NCI-H345 (cell line): ENCODE measurements around the gene TRIO.
"Not testable (repeated sequence)": the region's sequence is repeated elsewhere in the genome, so short reads cannot be mapped to it uniquely, and the experiment has no call there.

Experiments
- DNase-seq: peaks from one replicate; lab custom pipeline; 2025; lab: John Stamatoyannopoulos, UW

Gene TRIO

DNA sequence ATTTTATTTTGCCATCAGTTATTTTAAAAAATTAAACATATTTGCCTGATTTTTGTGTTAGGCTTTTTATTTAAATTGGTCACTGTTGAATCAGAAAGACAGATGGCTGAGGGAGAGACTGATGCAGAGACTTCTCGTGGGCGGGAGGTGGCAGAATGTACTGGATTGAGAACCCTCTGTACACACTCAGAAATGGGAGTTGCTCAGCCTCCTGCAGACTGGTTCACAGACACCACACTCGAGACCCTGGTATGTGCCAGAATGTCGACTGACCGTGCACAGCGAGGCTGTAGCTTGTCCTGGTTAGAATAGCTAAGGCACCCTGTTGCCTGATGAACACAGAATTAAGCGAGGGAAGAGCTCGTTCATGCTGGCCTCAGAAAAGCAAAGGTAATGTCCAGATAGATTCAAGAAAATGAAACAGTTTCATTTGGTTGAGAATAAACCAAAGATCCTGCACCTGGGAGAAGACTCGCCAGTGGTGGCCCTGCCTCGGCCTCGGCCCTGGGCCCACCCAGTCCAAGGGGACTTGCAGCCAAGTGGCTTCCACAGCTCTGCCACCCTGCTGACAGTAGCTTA lies 367.1 kb downstream of the TRIO start:
- peak; percentile 61 for DNase-seq

DNA sequence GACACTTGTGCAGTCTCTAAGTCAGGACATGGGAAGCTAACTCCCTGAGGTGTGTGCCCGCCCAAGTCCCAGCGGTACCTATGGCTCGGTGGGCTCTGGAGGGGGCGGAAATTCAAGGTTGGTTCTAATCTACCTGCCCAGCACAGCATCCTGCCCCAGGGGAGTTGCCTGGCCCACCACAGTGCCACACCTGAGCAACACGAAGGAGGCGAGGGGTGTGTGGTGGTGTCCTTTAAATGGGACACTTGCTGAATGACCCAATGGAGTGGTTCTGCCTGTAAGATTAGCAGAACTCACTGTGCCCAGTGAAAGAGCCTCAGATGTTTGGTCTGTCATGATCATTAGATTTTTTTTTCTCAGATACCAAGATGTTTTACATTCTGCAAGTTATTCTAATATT lies 367.7 kb downstream of the TRIO start:
- no peak for DNase-seq

DNA sequence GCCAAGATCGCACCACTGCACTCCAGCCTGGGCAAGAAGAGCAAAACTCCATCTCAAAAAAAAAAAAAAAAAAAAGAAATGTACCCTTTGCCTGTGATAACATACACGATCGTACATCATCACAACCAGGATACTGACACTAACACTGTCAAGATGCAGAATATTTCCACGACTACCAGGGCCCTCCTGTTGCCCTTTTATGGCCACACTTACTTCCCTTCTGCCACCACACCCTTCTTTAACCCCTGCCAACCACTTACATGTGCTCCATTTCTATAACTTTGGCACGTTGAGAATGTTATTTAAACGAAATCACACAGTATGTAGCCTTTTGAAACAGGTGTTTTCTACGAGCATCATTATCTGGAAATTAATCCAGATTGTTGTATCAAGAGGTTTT lies 369.4 kb downstream of the TRIO start:
- no peak for DNase-seq

DNA sequence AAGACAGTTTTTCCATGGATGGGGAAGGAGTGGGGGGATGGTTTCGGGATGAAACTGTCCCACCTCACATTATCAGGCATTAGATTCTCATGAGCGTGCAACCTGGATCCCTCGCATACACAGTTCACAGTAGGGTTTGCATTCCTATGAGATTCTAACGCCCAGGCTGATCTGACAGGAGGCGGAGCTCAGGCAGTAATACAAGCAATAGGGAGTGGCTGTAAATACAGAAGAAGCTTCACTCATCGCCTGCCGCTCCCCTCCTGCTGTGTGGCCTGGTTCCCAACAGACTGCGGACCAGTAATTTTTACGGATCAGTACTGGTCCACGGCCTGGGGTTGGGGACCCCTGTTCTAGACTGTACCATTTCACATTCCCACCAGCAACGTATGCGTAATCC lies 370.1 kb downstream of the TRIO start:
- no peak for DNase-seq

DNA sequence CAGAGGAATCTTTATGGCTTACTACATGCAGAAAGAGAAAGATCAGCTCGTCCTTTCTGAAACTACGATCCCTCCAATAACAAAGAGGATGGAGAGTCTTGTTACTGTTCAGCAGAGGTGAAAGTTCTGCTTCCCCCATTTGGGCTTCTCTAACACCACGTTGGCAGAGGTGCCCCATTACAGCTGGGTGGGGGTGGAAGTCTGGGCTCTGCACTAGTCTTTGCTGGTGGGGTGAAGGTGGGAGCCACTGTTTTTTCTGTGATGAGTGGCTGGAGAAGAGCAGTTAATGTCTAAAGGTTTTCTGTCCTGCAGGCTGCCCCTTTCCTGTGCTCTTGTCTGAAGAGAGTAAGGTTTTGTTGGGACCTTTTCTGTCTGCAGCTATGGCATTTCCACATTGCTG lies 373.8 kb downstream of the TRIO start:
- no peak for DNase-seq

DNA sequence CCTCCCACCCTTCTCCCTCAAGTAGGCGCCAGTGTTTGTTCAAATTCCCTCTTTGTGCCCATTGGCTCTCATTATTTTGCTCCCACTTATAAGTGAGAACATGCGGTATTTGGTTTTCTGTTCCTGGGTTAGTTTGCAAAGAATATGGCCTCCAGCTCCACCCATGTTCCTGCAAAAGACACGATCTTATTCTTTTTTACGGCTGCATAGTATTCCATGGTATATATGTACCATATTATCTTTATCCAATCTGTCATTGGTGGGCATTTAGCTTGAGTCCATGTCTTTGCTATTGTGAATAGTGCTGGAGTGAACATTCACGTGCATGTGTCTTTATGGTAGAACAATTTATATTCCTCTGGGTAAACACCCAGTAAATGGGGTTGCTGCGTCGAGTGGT lies 375.5 kb downstream of the TRIO start:
- no peak for DNase-seq

DNA sequence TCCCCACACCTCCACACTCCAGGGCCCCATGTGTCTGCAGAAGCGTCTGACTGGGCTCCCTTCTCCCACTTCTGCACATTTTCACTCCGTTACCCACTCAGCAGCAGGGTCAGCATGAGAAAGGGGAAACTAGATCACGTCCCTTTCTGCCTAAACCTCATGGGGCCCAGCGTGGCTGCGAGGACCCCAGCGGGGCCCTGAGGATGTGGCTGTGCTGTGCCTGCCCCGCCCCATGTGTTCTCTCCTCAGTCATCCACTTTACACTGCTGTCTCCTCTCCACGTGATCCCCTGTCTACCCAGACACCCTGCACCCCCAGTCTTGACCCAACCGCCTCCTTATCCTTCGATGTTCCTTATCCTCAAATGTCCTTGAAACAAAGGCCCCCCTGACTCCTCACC lies 378.6 kb downstream of the TRIO start:
- no peak for DNase-seq

DNA sequence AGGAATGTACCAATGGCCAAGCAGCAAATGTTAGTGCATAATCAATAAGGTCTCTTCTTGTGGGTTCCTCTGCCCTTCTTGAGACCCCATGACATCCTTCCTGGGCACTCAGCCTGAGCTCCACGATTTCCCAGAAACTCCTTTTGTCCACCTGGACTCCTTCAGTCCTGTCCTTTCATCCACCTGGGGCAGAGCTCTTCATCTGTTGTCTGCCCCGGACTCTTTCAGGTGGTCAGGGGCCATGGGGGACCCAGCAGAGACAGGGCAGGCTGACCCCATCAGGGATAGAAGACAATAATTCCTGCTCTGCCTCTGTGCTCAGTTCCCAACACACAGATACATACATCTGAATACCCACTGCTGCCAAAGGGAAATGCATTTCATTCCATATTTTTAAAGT lies 379.6 kb downstream of the TRIO start:
- DNase-seq = no peak

DNA sequence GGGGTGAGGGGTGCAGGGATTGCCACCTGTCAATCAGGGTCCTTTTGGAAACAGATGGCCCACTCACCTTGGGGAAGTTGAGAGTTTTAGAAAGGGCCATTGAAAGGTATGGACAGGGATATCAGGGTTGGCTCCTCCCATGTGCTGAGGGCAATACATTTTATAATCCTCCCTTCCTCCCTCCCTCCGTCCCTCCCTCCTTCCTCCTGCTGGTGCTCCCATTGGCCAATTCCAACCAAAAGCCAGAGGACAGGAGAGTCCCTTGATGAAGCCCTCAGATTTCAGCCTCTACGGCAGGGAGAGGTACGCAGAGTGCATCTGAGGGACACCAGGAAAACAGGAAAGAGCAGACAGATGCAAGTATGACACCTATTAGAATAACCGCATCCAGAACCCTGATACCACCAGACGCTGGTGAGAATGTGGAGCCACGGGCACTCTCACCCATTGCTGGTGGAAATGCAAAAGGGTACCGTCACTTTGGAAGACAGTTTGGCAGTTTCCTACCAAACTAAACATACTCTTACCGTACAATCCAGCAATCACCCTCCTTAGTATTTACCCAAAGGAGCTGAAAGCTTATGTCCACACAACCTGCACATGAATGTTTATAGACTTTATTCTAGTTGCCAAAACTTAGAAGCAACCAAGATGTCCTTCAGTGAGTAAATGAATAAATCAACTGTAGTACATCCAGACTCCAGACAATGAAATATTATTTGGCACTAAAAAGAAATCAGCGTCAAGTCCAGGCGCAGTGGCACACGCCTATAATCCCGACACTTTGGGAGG lies 380.3 kb downstream of the TRIO start:
- DNase-seq = no peak

DNA sequence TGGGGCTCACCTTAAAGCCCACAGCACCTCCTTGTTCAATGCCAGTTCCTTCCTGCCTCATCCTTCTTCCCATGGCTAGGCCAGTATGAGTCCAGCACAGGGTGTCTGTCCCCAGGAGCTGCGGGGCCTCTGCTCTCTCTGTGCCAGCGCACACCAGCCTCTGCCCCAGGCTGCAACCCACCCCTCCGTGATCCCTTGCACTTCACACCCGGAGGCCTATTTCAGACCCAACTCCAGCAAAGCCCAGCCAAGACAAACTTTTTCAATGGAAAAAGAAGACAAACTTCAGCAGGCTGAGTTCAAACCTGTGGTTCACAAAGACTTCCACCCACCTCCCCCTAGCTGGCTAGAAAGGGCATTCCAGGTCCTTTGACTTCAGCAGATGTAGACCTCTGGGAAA lies 382.3 kb downstream of the TRIO start:
- no peak for DNase-seq

DNA sequence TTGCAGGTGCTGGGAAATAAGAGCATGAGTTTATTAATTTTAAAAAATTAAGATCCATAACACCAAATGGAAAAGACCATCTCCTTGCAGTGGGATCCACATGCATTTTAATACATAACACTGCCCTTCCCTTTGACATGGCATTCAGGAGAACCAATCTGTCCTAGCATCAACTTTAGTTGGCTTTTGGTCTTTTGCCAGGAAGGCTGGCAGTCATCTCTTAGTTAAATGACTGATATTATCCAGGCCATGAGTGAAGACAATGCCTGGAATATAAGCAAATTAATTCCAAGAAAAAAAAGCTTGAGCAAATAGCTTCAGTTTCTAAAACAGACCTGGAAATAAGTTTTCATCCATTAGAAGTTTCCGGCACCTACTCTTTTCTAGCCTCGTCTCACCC lies 383.4 kb downstream of the TRIO start:
- DNase-seq = no peak

DNA sequence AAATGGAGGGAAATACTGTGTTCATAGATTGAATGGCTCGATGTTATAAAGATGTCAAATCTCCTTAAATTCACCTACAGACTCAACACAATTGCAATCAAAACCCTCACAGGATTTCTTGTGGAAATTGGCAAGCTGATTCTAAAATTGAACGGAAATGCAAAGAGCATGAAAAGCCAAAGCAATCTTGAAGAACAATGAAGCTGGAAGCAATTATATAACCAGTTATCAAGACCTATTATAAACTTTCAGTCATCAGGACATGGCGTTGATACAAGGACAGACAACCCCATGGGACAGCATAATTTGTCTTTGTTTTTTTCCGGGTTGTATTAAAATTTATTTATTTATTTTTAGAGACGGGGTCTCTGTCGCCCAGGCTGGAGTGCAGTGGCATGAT lies 385.0 kb downstream of the TRIO start:
- DNase-seq = no peak

DNA sequence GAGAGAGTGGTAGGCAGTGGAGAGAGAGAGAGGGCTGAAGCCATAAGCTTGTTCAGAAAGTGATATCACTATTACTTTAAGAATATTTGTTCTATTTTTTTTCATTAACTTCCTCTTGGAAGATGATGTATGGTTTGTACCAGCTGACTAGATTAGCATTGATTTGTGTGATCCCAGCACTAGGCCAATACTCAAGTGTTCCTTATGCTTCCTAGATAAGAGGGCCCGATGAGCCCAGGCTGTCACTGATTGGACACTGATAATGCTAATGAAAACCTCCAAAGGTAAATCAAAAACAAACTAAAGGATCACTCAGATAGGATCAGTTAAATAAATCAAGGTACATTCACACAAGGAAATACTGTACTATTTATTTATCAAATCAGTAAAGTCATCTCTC lies 385.8 kb downstream of the TRIO start:
- no peak for DNase-seq

DNA sequence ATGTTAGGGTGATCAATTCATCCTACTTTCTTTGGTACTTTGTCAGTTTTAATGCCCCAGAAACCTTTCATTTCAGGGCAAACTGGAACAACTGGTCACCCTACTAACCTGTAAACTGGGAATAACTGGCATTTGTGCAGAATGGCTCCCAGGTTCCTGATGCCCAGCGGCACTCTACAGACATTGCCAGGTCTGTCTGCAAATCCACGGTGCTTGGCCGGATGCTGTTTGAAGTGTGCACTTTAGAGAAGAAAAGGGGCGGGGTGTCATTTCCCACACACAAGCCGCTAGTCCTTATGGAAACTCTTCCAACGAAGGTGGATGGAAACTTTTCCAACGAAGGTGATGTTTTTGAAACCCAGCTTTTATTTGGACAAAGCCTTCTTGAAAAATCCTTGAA lies 388.5 kb downstream of the TRIO start:
- no peak for DNase-seq

DNA sequence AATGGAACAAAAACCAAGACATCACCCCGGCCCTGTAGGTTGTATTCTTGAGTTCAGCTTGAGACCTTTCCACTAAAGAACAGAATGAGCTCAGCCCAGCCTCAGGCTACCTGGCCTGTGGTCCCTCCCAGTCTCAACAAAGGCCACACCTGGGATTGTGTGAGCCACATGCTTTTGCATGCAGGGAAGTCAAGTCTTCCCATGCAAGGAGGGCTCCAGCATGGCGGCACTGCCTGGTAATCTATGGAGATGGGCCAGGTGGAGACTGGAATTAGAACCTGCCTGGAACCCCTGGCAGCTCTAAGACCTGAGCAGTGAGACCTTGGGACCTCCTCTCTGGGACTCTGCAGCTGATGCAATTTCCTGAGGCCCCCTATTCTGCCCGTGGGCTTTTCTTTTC lies 389.0 kb downstream of the TRIO start:
- no peak for DNase-seq

DNA sequence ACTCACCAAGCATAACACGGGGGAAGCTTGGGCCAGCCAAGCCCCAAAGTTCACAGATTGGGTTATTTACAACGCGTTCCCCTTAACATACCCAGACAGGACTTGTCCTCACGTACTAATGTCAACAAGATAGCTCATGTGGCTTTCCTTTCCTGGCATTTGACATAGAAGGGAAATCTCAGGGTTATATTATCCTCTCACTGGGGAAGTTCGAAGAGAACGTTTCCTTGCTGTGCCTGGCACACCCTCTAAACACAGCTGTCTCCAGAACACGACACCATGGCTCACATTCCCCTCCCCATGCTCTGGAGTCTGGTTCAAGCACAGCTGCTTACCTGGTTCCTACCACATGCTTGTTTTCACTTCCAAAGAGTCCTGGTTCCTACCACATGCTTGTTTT lies 391.6 kb downstream of the TRIO start:
- no peak for DNase-seq

DNA sequence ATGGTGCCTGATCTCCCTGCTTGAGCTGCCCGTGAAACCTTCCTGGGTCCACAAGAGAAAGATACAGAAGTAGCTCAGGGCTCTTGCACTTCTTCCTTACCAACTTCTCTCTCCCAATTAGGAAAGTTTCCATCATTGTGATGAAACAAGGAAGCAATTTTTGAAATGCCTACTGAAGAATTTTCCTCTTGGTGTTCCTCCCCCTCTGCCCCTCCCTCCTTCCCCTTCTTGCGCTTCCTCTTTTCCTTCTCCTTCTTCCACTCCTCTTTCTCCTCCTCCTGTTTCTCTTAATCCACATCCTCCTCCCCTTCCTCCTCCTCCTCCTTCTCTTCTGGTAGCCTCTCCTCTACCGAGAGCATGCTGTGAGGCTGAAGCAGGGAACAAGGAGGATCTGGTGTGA lies 402.2 kb downstream of the TRIO start:
- DNase-seq = no peak

DNA sequence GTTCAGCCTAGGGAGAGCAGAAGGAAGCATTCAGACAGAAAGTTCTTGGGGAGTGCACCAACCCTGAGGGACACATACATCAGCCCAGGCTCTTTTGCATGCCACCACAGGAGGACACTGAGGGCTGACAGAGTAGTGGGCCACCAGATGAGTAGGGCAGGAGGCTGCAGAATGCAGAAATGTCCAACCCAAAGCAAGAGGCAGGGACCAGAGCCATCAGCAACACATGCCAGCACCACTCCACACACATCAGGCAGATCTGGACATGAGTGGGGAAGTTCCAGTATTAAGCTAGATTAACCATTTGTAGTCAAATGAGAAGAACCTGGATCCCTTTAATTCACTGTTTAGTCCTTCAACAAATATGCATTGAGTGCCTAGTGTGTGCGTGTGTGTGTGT lies 402.7 kb downstream of the TRIO start:
- DNase-seq = no peak

DNA sequence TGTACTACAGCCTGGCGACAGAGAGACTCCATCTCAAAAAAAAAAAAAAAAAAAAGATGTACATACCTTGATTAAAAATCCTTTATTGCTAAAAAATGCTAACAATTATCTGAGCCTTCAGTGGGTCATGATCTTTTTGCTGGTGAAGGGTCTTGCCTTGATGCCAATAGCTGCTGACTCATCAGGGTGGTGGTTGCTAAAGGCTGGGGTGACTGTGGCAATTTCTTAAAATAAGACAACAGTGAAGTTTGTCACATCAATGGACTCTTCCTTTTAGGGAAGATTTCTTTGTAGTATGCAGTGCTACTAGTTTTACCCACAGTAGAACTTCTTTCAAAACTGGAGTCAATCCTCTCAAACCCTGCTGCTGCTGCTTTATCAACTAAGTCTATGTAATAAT lies 404.5 kb downstream of the TRIO start:
- no peak for DNase-seq

DNA sequence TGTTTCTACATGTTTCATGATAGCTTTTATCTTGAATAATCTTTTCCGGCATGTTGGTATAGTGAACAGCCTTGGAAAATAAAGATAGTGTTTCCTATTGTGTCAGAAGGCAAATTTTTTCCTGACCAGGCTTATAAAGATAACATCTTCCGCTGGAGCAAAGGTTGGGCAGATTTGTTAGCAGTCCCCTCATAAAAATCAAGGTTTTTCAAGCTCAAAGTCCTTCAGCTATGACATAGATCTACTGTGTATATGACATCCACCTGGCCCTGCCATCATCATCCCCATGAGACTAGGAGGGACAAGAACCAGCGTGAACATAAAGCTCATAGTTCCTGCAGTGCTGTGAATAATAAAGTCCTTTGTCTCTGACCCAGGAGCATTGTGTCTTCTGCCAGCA lies 408.1 kb downstream of the TRIO start:
- no peak for DNase-seq

DNA sequence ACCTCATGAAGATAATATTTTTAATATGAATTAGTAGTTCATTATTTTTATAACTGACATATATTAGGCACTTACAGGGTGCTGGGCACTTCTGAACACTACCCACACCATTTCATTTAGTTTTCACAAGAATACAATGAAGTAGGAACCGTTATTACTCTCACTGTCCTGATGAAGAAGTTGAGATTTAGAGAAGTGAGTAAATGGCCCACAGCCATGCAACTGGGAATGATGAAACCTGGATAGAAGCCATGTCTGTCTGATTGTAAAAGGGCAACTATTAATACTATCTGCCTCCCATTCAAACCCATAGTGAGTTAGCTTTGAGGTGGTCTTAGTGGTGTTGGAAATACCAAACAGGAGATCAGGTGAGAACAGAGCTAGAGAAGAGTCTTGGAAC lies 408.9 kb downstream of the TRIO start:
- DNase-seq = no peak

DNA sequence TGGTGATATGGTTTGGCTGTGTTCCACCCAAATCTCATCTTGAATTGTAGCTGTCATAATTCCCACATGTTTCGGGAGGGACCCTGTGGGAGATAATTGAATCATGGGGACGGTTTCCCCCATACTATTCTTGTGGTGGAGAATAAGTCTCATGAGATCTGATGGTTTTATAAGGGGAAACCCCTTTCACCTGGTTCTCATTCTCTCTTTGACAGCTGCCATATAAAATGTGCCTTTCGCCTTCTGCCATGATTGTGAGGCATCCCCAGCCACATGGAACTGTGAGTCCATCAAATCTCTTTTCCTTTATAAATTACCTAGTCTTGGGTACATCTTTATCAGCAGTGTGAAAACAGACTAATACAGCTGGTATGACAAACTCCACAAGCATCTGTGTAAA lies 411.1 kb downstream of the TRIO start:
- not testable (repeated sequence) for DNase-seq

DNA sequence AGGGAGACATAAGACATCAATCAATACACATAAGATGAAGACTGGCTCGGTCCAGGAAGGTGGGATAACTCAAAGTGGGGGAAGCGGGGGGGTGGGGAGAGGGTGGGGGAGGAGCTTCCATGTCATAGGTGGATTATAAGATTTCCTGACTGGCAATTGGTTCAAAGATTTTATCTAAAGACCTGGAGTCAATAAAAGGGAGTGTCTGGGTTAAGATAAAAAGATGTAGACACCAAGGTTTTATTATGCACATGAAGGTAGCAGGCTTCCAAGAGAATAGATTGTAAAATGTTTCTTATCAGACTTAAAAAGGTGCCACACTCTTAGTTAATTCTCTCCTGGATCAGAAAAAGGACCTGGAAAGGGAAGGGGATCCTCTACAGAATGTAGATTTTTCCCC lies 412.9 kb downstream of the TRIO start:
- no peak for DNase-seq

DNA sequence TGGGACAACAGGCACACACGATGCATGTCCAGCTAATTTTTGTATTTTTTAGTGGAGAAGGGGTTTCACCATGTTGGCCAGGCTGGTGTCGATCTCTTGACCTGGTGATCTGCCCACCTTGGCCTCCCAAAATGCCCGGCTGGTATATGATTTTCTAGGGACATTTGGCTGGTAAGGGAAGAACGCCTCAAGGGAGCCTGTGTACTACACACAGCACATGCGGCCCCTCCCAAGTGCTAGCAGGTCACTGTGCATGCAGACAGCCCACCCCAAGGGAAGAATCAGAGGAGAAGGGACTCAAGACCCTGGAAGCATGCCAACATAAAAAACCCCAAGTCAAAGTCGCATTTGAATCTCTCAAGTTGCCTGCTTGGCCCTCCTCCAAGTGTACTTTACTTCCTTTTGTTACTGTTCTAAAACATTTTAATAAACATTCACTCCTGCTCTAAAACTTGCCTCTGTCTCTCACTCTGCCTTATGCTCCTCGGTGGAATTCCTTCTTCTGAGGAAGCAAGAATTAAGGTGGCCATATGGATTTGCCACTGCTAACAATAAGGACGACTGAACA lies 414.1 kb downstream of the TRIO start:
- no peak for DNase-seq
